CD14-positive monocyte (primary cell): Measurements from ENCODE around the gene GNAS-AS1. TPM values are rescaled to one million over a fixed set of nuclear protein-coding genes. Genes with fewer than 3 reads are reported as not detected.

Experiments
- DNase-seq, 3 donors: peaks; one replicate each; pipeline ENCODE4 v3.0.0-alpha.2; 2011 to 2022
- H2AFZ ChIP-seq: 2 replicates; pipeline ENCODE4 v1.6.0; 2012; ENCODE audit warnings: mild to moderate bottlenecking, low read depth, low read length, inconsistent platforms; ENCODE audit not compliant: insufficient read depth, poor library complexity, severe bottlenecking
- H3K27ac ChIP-seq, 2 donors: 1 replicate in 1 of 2; 2 replicates in 1 of 2; pipeline ENCODE4 v1.5.1; 2012 to 2013; ENCODE audit warnings: low read length in 2 of 2, control low read depth in 1 of 2, inconsistent platforms in 1 of 2, low read depth in 1 of 2, mild to moderate bottlenecking in 1 of 2
- H3K27me3 ChIP-seq, 2 donors: one replicate each; pipeline versions ENCODE4 v1.6.0 to v1.6.1; 2011 to 2013; ENCODE audit warnings: low read length in 2 of 2; ENCODE audit not compliant: control insufficient read depth in 2 of 2, insufficient read depth in 2 of 2
- H3K36me3 ChIP-seq, 2 donors: replicated peaks in 1 of 2; 1 replicate in 1 of 2; 2 replicates in 1 of 2; pipeline versions ENCODE4 v1.5.1 to v1.6.1; 2012 to 2013; ENCODE audit warnings: low read length in 2 of 2, control low read depth in 1 of 2, inconsistent platforms in 1 of 2, mild to moderate bottlenecking in 1 of 2; ENCODE audit not compliant: insufficient read depth in 2 of 2, control insufficient read depth in 1 of 2
- H3K4me1 ChIP-seq, 2 donors: 1 replicate in 1 of 2; 2 replicates in 1 of 2; pipeline versions ENCODE4 v1.5.1 to v1.6.1; 2012 to 2013; ENCODE audit warnings: low read length in 2 of 2, control low read depth in 1 of 2, inconsistent platforms in 1 of 2, mild to moderate bottlenecking in 1 of 2, moderate library complexity in 1 of 2; ENCODE audit not compliant: insufficient read depth in 2 of 2, control insufficient read depth in 1 of 2
- H3K4me2 ChIP-seq: replicated peaks from 2 replicates; pipeline ENCODE3; 2012; ENCODE audit warnings: low read length, moderate library complexity, mild to moderate bottlenecking; ENCODE audit not compliant: poor library complexity, severe bottlenecking; ENCODE audit errors: extremely low read depth
- H3K4me3 ChIP-seq, 3 experiments: fragments of 200-600 bp in 1 of 3; sonication (generic) in 1 of 3; replicated peaks in 1 of 3; 1 replicate in 2 of 3; 2 replicates in 1 of 3; pipeline ENCODE4 v1.5.1; 2011 to 2013; ENCODE audit warnings: low read length in 3 of 3, mild to moderate bottlenecking in 3 of 3, control low read depth in 2 of 3, low read depth in 2 of 3, inconsistent platforms in 1 of 3, moderate library complexity in 1 of 3
- H3K79me2 ChIP-seq: 2 replicates; pipeline ENCODE4 v1.6.0; 2012; ENCODE audit warnings: mild to moderate bottlenecking, control low read depth, inconsistent platforms, low read length, moderate library complexity; ENCODE audit not compliant: insufficient read depth
- H3K9ac ChIP-seq: 2 replicates; pipeline ENCODE4 v1.6.0; 2017; ENCODE audit warnings: low read length, mild to moderate bottlenecking; ENCODE audit not compliant: insufficient read depth, poor library complexity, severe bottlenecking
- H3K9me3 ChIP-seq, 2 donors: replicated peaks in 1 of 2; 1 replicate in 1 of 2; 2 replicates in 1 of 2; pipeline versions ENCODE4 v1.5.1 to v1.6.1; 2012 to 2013; ENCODE audit warnings: low read length in 2 of 2, control low read depth in 1 of 2; ENCODE audit not compliant: control insufficient read depth in 1 of 2, insufficient read depth in 1 of 2
- H4K20me1 ChIP-seq: 2 replicates; pipeline ENCODE4 v1.6.0; 2012; ENCODE audit warnings: mild to moderate bottlenecking, low read length, control low read depth, moderate library complexity; ENCODE audit not compliant: insufficient read depth
- H3K27ac Mint-ChIP-seq, 7 donors: one replicate each; pipeline ENCODE4 v1.8.0; 2020; ENCODE audit warnings: mild to moderate bottlenecking in 7 of 7, mixed read lengths in 7 of 7, moderate library complexity in 6 of 7, inconsistent platforms in 2 of 7
- H3K27me3 Mint-ChIP-seq, 3 donors: one replicate each; pipeline ENCODE4 v1.8.0; 2021 to 2022; ENCODE audit warnings: low read depth in 3 of 3, mild to moderate bottlenecking in 3 of 3, mixed read lengths in 3 of 3, moderate library complexity in 3 of 3, inconsistent platforms in 1 of 3
- H3K36me3 Mint-ChIP-seq, 2 donors: one replicate each; pipeline ENCODE4 v1.8.0; 2020; ENCODE audit warnings: mixed read lengths in 2 of 2, inconsistent platforms in 1 of 2, mild to moderate bottlenecking in 1 of 2
- H3K4me1 Mint-ChIP-seq: one replicate; pipeline ENCODE4 v1.8.0; 2020; ENCODE audit warnings: mild to moderate bottlenecking, mixed read lengths
- H3K4me3 Mint-ChIP-seq, 2 donors: one replicate each; pipeline ENCODE4 v1.8.0; 2020; ENCODE audit warnings: mild to moderate bottlenecking in 2 of 2, mixed read lengths in 2 of 2, moderate library complexity in 1 of 2
- H3K9me3 Mint-ChIP-seq, 7 donors: one replicate each; pipeline ENCODE4 v1.8.0; 2020 to 2022; ENCODE audit warnings: mixed read lengths in 7 of 7, mild to moderate bottlenecking in 6 of 7, moderate library complexity in 6 of 7, inconsistent platforms in 2 of 7
- CTCF ChIP-seq: fragments of 200-600 bp; IDR thresholded peaks from one replicate; pipeline ENCODE4 v1.8.0; 2022; ENCODE audit warnings: antibody characterized with exemption, mild to moderate bottlenecking
- WGBS: methylation state at CpG from one replicate; pipeline ENCODE4 v1.1.5; 2013; ENCODE audit warnings: missing lambda C conversion rate; ENCODE audit not compliant: insufficient coverage; 5-methylcytosine and 5-hydroxymethylcytosine counted together
- intact Hi-C, 2 donors: fragments of 100-400 bp; cut with micrococcal nuclease; formaldehyde crosslinking; loops; one replicate each; pipeline versions ENCODE4 v1.15.0 to v1.15.1; 2023
- polyA plus RNA-seq, 3 donors: library from polyadenylated mRNA; depleted of rRNA in 1 of 3; unstranded in 2 of 3; stranded (reverse) in 1 of 3; fragments of 300-500 nt in 2 of 3; fragments of >200 nt in 1 of 3; fragmentation: Illumina TruSeq in 2 of 3; gene quantifications; 1 replicate in 2 of 3; 2 replicates in 1 of 3; pipeline ENCODE4 v1.2.3, GENCODE V29; 2012 to 2021

GNAS-AS1 gene
- polyA plus RNA-seq, 3 donors = not detected

DNA sequence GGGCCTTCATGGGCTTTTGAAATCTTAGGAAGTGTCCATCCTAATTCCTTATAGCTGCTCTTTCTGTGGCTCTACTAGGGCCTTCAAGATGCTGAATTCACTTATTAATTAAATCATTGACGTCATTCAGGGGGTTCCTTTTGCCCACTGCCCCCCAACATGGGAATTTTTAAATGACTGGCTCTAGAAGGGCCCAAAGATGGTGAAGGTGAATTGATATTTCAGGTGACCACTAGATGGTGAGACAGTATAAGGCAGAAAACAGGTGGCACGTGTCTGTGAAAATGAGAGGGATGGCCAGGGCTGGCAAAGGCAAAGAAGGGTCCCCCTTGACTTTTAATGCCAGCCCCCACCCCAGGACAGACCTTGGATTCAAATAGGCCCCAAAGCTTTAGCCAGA, 13.6 kb upstream of the GNAS-AS1 start:
- peaks cover 0 to under 1% (median 0%) of the 10 kb centered on the region in 7 donors for H3K9me3 Mint-ChIP-seq
- Histone ChIP-seq H3K9ac (no peak overlapping the region), H3K4me2 (no peak overlapping the region), H4K20me1 (no peaks in the 10 kb centered on the region), H3K79me2 (no peaks in the 10 kb centered on the region), H3K27ac (no peak overlapping the region), H2AFZ (no peak overlapping the region), H3K4me3 (no peak overlapping the region), H3K9me3 (no peaks in the 10 kb centered on the region), H3K36me3 (no peaks in the 10 kb centered on the region), H3K27me3 (peaks cover 22 to 36% of the 10 kb centered on the region in 2 donors), H3K4me1 (no peaks in the 10 kb centered on the region)
- no peaks in the 10 kb centered on the region for H3K36me3 Mint-ChIP-seq
- peaks cover 25 to 67% (median 56%) of the 10 kb centered on the region in 3 donors for H3K27me3 Mint-ChIP-seq
- TF ChIP-seq CTCF = peak; percentile 19
- no peak overlapping the region for H3K27ac Mint-ChIP-seq
- DNase-seq = no peak
- intact Hi-C loops = loop anchor here in 1 of 2 donors (10.0 kb wide), 1 partner anchor 630 kb away; no protein-coding TSS in a partner anchor
- H3K4me1 Mint-ChIP-seq = peaks cover 4% of the 10 kb centered on the region
- no peak overlapping the region for H3K4me3 Mint-ChIP-seq
- no CpG with 5 or more reads among the region's 2 CpGs for WGBS

- Histone ChIP-seq H3K36me3 (no peaks in the 10 kb centered on the region), H3K27ac (no peak overlapping the region), H3K9ac (no peak overlapping the region), H3K4me2 (no peak overlapping the region), H3K9me3 (no peaks in the 10 kb centered on the region), H2AFZ (no peak overlapping the region), H4K20me1 (no peaks in the 10 kb centered on the region), H3K4me3 (no peak overlapping the region), H3K79me2 (no peaks in the 10 kb centered on the region), H3K27me3 (peaks cover 30 to 47% of the 10 kb centered on the region in 2 donors), H3K4me1 (no peaks in the 10 kb centered on the region)
- H3K27ac Mint-ChIP-seq = peak overlapping the region in 1 of 7 donors; percentile 26
- no peaks in the 10 kb centered on the region for H3K9me3 Mint-ChIP-seq
- TF ChIP-seq CTCF = no peak
- WGBS = 93% methylated on average over 3 of the region's 7 CpGs
- intact Hi-C loops = loop anchor here in 1 of 2 donors (10.0 kb wide), 1 partner anchor 632 kb away; no protein-coding TSS in a partner anchor
- no peaks in the 10 kb centered on the region for H3K36me3 Mint-ChIP-seq
- no peaks in the 10 kb centered on the region for H3K4me1 Mint-ChIP-seq
- no peak overlapping the region for H3K4me3 Mint-ChIP-seq
- no peak for DNase-seq
- peaks cover 36 to 69% (median 62%) of the 10 kb centered on the region in 3 donors for H3K27me3 Mint-ChIP-seq
Observed at GRCh38 chr20:58863044-58863790, 12.5 kb upstream of the GNAS-AS1 start.
